Keratinocyte (primary cell): ENCODE measurements around the gene PES1. TPM values are rescaled to one million over a fixed set of nuclear protein-coding genes. Genes with fewer than 3 reads are reported as not detected.

Source experiments
- DNase-seq: peaks from one replicate; pipeline ENCODE4 v3.0.0-alpha.2; 2011; ENCODE audit warnings: low read depth, missing footprints, low spot score
- FAIRE-seq: peaks from 2 replicates; lab custom pipeline; 2011; peaks lifted over from hg19 to GRCh38; lab: Jason Lieb, UNC
- H2AFZ ChIP-seq: 2 replicates; pipeline ENCODE4 v1.6.0; 2012; ENCODE audit warnings: low read length, control low read depth, inconsistent platforms; ENCODE audit not compliant: control insufficient read depth
- H3K27ac ChIP-seq: 2 replicates; pipeline ENCODE4 v1.5.1; 2011; ENCODE audit warnings: low read length; ENCODE audit not compliant: control insufficient read depth, insufficient read depth
- H3K27me3 ChIP-seq: 3 replicates; pipeline ENCODE4 v1.6.0; 2011; ENCODE audit warnings: low read length; ENCODE audit not compliant: control insufficient read depth, insufficient read depth; ENCODE audit errors: extremely low read depth
- H3K36me3 ChIP-seq, 2 experiments: 2 replicates in 1 of 2; 3 replicates in 1 of 2; pipeline ENCODE4 v1.5.1; 2011; ENCODE audit warnings: low read length in 2 of 2, mild to moderate bottlenecking in 1 of 2; ENCODE audit not compliant: control insufficient read depth in 2 of 2, insufficient read depth in 2 of 2; ENCODE audit errors: extremely low read depth in 1 of 2
- H3K4me1 ChIP-seq: 3 replicates; pipeline ENCODE4 v1.5.1; 2011; ENCODE audit warnings: low read length; ENCODE audit not compliant: control insufficient read depth, insufficient read depth; ENCODE audit errors: extremely low read depth
- H3K4me2 ChIP-seq: 3 replicates; pipeline ENCODE4 v1.6.0; 2011; ENCODE audit warnings: low read depth, low read length; ENCODE audit not compliant: control insufficient read depth, insufficient read depth; ENCODE audit errors: extremely low read depth
- H3K4me3 ChIP-seq, 3 experiments: fragments of 200-600 bp in 1 of 3; sonication (generic) in 1 of 3; 2 replicates in 2 of 3; 3 replicates in 1 of 3; pipeline ENCODE4 v1.5.1; 2011 to 2016; ENCODE audit warnings: low read length in 3 of 3, mild to moderate bottlenecking in 3 of 3, control low read depth in 2 of 3, inconsistent platforms in 1 of 3, low read depth in 1 of 3, mixed read lengths in 1 of 3, mixed run types in 1 of 3, moderate library complexity in 1 of 3; ENCODE audit not compliant: control insufficient read depth in 2 of 3, insufficient read depth in 2 of 3; ENCODE audit errors: extremely low read depth in 1 of 3
- H3K79me2 ChIP-seq: 2 replicates; pipeline ENCODE4 v1.6.0; 2012; ENCODE audit warnings: low read length; ENCODE audit not compliant: control insufficient read depth, insufficient read depth
- H3K9ac ChIP-seq: 3 replicates; pipeline ENCODE4 v1.6.0; 2011; ENCODE audit warnings: low read length; ENCODE audit not compliant: control insufficient read depth, insufficient read depth; ENCODE audit errors: extremely low read depth
- H3K9me1 ChIP-seq: 3 replicates; pipeline ENCODE4 v1.6.0; 2011; ENCODE audit warnings: low read length; ENCODE audit not compliant: control insufficient read depth, insufficient read depth; ENCODE audit errors: extremely low read depth
- H3K9me3 ChIP-seq: 2 replicates; pipeline ENCODE4 v1.5.1; 2012; ENCODE audit warnings: low read depth, low read length; ENCODE audit not compliant: control insufficient read depth
- H4K20me1 ChIP-seq: 3 replicates; pipeline ENCODE4 v1.6.0; 2011; ENCODE audit warnings: low read length; ENCODE audit not compliant: control insufficient read depth, insufficient read depth; ENCODE audit errors: extremely low read depth
- CTCF ChIP-seq, 3 experiments: IDR thresholded peaks in 1 of 3; conservative IDR thresholded peaks in 1 of 3; optimal IDR thresholded peaks in 1 of 3; 2 replicates in 2 of 3; 3 replicates in 1 of 3; pipeline versions ENCODE3 to v1.5.1; 2011; ENCODE audit warnings: low read length in 3 of 3, mild to moderate bottlenecking in 3 of 3, moderate library complexity in 2 of 3, control low read depth in 1 of 3, inconsistent platforms in 1 of 3; ENCODE audit not compliant: insufficient read depth in 2 of 3; ENCODE audit errors: extremely low read depth in 1 of 3
- EZH2 ChIP-seq: IDR thresholded peaks from one replicate; pipeline ENCODE4 v1.6.1; 2012; ENCODE audit warnings: inconsistent platforms, mild to moderate bottlenecking, low read length, moderate library complexity
- dilution Hi-C: fragments of 300-500 bp; cut with MboI; formaldehyde crosslinking; loops from one replicate; pipeline ENCODE4 v1.7.0; 2020; ENCODE audit warnings: low sequenced_read_pairs; ENCODE audit not compliant: extremely low pct_ligation_motif_present
- polyA plus RNA-seq, 5 experiments: library from polyadenylated mRNA; depleted of rRNA in 3 of 5; stranded (reverse) in 3 of 5; stranded (forward) in 1 of 5; unstranded in 1 of 5; fragments of >200 nt; gene quantifications; 1 replicate in 1 of 5; 2 replicates in 3 of 5; 3 replicates in 1 of 5; pipeline versions ENCODE4 v1.2.1 to v1.2.3, GENCODE V29; 2011 to 2012; ENCODE audit warnings: missing spikeins in 2 of 5, low read depth in 1 of 5, low replicate concordance in 1 of 5

Gene PES1
- polyA plus RNA-seq, 1 donor (not counting 4 experiments of a cell fraction or from before 2014, with no cell fraction given): 116 TPM

DNA sequence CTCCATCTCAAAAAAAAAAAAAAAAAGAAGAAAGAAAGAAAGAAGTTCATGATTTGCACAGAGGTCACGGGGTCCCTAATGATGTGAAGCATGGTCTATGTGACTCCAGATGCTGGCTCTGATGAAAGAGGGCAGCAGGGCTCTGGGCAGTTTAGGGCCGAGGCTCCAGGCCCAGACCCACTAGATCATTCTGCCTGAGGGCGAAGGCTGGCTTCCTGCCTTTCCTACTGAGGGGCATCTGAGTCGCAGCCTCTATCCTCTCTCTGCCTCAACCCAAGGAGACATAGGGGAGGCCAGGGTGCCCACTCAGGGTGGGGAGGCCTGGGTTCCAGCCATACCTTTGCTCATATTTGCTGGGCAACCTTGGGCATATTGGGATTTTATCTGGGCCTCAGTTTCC, 48.7 kb upstream of the PES1 start:
- Histone ChIP-seq H3K36me3 (no peaks in the 10 kb centered on the region), H3K27me3 (no peaks in the 10 kb centered on the region), H3K27ac (no peak overlapping the region), H3K4me3 (no peak overlapping the region), H3K79me2 (peaks cover 11% of the 10 kb centered on the region), H4K20me1 (no peaks in the 10 kb centered on the region), H3K4me1 (peaks cover 21% of the 10 kb centered on the region), H3K9me3 (no peaks in the 10 kb centered on the region), H3K9me1 (no peaks in the 10 kb centered on the region), H3K9ac (no peak overlapping the region), H3K4me2 (no peak overlapping the region), H2AFZ (no peak overlapping the region)
- FAIRE-seq (no peak), DNase-seq (no peak)
- TF ChIP-seq EZH2 (no peak), CTCF (optimal IDR thresholded peaks at IDR 0.05 in 1 of 3, IDR thresholded peaks at IDR 0.05 in 1 of 3, conservative IDR thresholded peaks at IDR 0.05 in 1 of 3; ENCODE audit: extremely low read depth in 1 of 3, insufficient read depth in 2 of 3, low read length in 3 of 3) (no peak)
- dilution Hi-C loops: no loop called here

- Histone ChIP-seq H3K9me1 (no peaks in the 10 kb centered on the region), H3K27me3 (no peaks in the 10 kb centered on the region), H3K79me2 (peaks cover 11% of the 10 kb centered on the region), H2AFZ (no peak overlapping the region), H3K36me3 (no peaks in the 10 kb centered on the region), H3K4me2 (peak overlapping the region; percentile 100), H3K9me3 (no peaks in the 10 kb centered on the region), H4K20me1 (no peaks in the 10 kb centered on the region), H3K4me3 (no peak overlapping the region), H3K27ac (no peak overlapping the region), H3K9ac (no peak overlapping the region), H3K4me1 (peaks cover 29% of the 10 kb centered on the region)
- TF ChIP-seq CTCF (optimal IDR thresholded peaks at IDR 0.05 in 1 of 3, IDR thresholded peaks at IDR 0.05 in 1 of 3, conservative IDR thresholded peaks at IDR 0.05 in 1 of 3; ENCODE audit: extremely low read depth in 1 of 3, insufficient read depth in 2 of 3, low read length in 3 of 3) (no peak), EZH2 (no peak)
- DNase-seq (no peak), FAIRE-seq (no peak)
- dilution Hi-C loops: no loop called here
These were observed 46.0 kb upstream of the PES1 start for GRCh38 chr22:30637701-30638114.
